OCI-LY7 (cell line): ENCODE data around the gene HDX. TPM values are rescaled to one million over a fixed set of nuclear protein-coding genes. Genes with fewer than 3 reads are reported as not detected.
"Not testable (repeated sequence)": the region's sequence is repeated elsewhere in the genome, so short reads cannot be mapped to it uniquely, and the experiment has no call there.

Experiments used
- BruUV-seq: library from RNA; stranded (reverse); fragments of 400-500 nt; replicated peaks from 2 replicates; lab custom pipeline; 2021; lab: Mats Ljungman, UMichigan
- CTCF ChIA-PET: fragments of 300-600 bp; sonication (Branson Sonifier 250); formaldehyde crosslinking; loops from one replicate; lab custom pipeline; 2022; ENCODE audit warnings: antibody characterized with exemption; ENCODE audit not compliant: unreplicated experiment; lab: Charles Lee
- POLR2A ChIA-PET: fragments of 300-600 bp; sonication (Branson Sonifier 250); formaldehyde crosslinking; loops from one replicate; lab custom pipeline; 2022; ENCODE audit warnings: antibody characterized with exemption; lab: Charles Lee
- DNase-seq: peaks from one replicate; pipeline ENCODE4 v3.0.0-alpha.2; 2015; ENCODE audit warnings: low spot score
- H2AFZ ChIP-seq: fragments of 200-600 bp; sonication (generic), shearing (Covaris generic); 2 replicates; pipeline ENCODE4 v1.6.1; 2014; ENCODE audit warnings: mild to moderate bottlenecking, antibody characterized with exemption, low read length, moderate library complexity
- H3K27ac ChIP-seq: fragments of 200-600 bp; sonication (generic); 2 replicates; pipeline ENCODE4 v1.5.1; 2014; ENCODE audit warnings: mixed run types, low read depth, mild to moderate bottlenecking, moderate library complexity, low read length, inconsistent platforms; ENCODE audit not compliant: poor library complexity, severe bottlenecking
- H3K36me3 ChIP-seq: fragments of 200-600 bp; sonication (generic); 2 replicates; pipeline ENCODE4 v1.6.1; 2014; ENCODE audit warnings: mild to moderate bottlenecking, antibody characterized with exemption, low read length, moderate library complexity, mixed read lengths; ENCODE audit not compliant: insufficient read depth
- H3K4me1 ChIP-seq: fragments of 200-600 bp; sonication (generic); 2 replicates; pipeline ENCODE4 v1.5.1; 2014; ENCODE audit warnings: mild to moderate bottlenecking, low read length; ENCODE audit not compliant: insufficient read depth, poor library complexity, severe bottlenecking
- H3K4me2 ChIP-seq: fragments of 200-600 bp; sonication (generic); 2 replicates; pipeline ENCODE4 v1.6.1; 2014; ENCODE audit warnings: mild to moderate bottlenecking, low read length
- H3K4me3 ChIP-seq: fragments of 200-600 bp; sonication (generic); 2 replicates; pipeline ENCODE4 v1.5.1; 2014; ENCODE audit warnings: mild to moderate bottlenecking, low read depth, low read length; ENCODE audit not compliant: poor library complexity, severe bottlenecking
- H3K79me2 ChIP-seq: fragments of 200-600 bp; sonication (generic); 2 replicates; pipeline ENCODE4 v1.6.1; 2016; ENCODE audit warnings: low read depth, mild to moderate bottlenecking, low read length, moderate library complexity, mixed read lengths; ENCODE audit not compliant: insufficient read depth
- H3K9me2 ChIP-seq: fragments of 200-600 bp; sonication (generic); 2 replicates; pipeline ENCODE4 v1.6.1; 2016; ENCODE audit warnings: mild to moderate bottlenecking, low read length, mixed read lengths; ENCODE audit not compliant: insufficient read depth
- H3K9me3 ChIP-seq: fragments of 200-600 bp; sonication (generic); 2 replicates; pipeline ENCODE4 v1.6.1; 2014; ENCODE audit warnings: mild to moderate bottlenecking, mixed run types, low read length, mixed read lengths
- H4K20me1 ChIP-seq: fragments of 200-600 bp; sonication (generic); 2 replicates; pipeline ENCODE4 v1.6.1; 2014; ENCODE audit warnings: mild to moderate bottlenecking, antibody characterized with exemption, low read length, moderate library complexity, mixed read lengths; ENCODE audit not compliant: insufficient read depth
- EZH2phosphoT487 ChIP-seq: fragments of 200-600 bp; sonication (generic); IDR thresholded peaks from 2 replicates; pipeline ENCODE4 v1.6.1; 2018; ENCODE audit warnings: low read depth, borderline replicate concordance, mild to moderate bottlenecking, mixed run types, antibody characterized with exemption, low read length, moderate library complexity, mixed read lengths
- intact Hi-C: fragments of 100-400 bp; cut with micrococcal nuclease; formaldehyde crosslinking; loops from one replicate; pipeline ENCODE4 v1.10.0; 2022; ENCODE audit not compliant: unreplicated experiment
- total RNA-seq, 2 experiments: library from RNA; depleted of rRNA in 1 of 2; stranded (reverse); fragments of >200 nt in 1 of 2; shearing (Covaris generic) in 1 of 2; gene quantifications; 2 replicates each; pipeline ENCODE4 v1.2.3, GENCODE V29; 2014 to 2022
- TF ChIP-seq, protein P1 (sequence below): fragments of 200-600 bp; sonication (generic); conservative IDR thresholded peaks from 2 replicates; pipeline ENCODE4 v1.5.1; 2014; ENCODE audit warnings: mild to moderate bottlenecking, antibody characterized with exemption, low read length, moderate library complexity, mixed read lengths

The HDX gene
- total RNA-seq, 2 experiments from 2014 or later: not detected

GRCh38 chrX:84320614-84321013, 181.6 kb downstream of the HDX start:
- intact Hi-C loops: no loop called here
- POLR2A ChIA-PET: no interaction called here

DNA sequence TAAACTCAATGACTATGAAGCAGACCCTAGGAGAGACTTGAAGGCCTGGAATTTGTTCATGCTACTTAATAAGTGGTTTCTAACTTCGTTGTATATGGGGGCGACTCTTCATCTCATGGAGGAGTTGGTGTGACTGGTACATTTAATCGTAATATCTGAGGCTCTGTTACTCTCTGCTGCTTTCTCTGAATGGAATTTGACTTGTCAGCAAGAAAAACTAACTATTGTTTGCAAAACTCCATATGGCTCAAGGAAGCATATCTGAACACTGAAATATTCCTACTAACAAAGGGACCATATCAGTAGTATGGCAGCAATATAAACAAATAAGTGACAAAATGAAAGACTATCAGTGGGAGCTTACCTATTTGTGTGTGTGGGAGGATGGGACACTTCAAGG, 182.2 kb downstream of the HDX start:
- ChIA-PET CTCF (no interaction called here), POLR2A (no interaction called here)
- no peaks in the 10 kb centered on the region for H3K79me2 ChIP-seq
- H2AFZ ChIP-seq: no peak overlapping the region
- H3K27ac ChIP-seq: no peak overlapping the region
- no peak overlapping the region for H3K4me3 ChIP-seq
- intact Hi-C loops: no loop called here
- no peaks in the 10 kb centered on the region for H3K4me1 ChIP-seq
- DNase-seq: no peak
- H3K9me2 ChIP-seq: no peaks in the 10 kb centered on the region
- no peak overlapping the region for H3K4me2 ChIP-seq
- no TSS peak for BruUV-seq
- H3K9me3 ChIP-seq: no peaks in the 10 kb centered on the region
- H3K36me3 ChIP-seq: no peaks in the 10 kb centered on the region
- no peaks in the 10 kb centered on the region for H4K20me1 ChIP-seq
- TF ChIP-seq, protein P1, sequence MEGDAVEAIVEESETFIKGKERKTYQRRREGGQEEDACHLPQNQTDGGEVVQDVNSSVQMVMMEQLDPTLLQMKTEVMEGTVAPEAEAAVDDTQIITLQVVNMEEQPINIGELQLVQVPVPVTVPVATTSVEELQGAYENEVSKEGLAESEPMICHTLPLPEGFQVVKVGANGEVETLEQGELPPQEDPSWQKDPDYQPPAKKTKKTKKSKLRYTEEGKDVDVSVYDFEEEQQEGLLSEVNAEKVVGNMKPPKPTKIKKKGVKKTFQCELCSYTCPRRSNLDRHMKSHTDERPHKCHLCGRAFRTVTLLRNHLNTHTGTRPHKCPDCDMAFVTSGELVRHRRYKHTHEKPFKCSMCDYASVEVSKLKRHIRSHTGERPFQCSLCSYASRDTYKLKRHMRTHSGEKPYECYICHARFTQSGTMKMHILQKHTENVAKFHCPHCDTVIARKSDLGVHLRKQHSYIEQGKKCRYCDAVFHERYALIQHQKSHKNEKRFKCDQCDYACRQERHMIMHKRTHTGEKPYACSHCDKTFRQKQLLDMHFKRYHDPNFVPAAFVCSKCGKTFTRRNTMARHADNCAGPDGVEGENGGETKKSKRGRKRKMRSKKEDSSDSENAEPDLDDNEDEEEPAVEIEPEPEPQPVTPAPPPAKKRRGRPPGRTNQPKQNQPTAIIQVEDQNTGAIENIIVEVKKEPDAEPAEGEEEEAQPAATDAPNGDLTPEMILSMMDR: no peak
- no peak for TF ChIP-seq EZH2phosphoT487

More at GRCh38 chrX:84320614-84321013, 181.6 kb downstream of the HDX start:
- Histone ChIP-seq H3K4me3 (no peak overlapping the region), H2AFZ (no peak overlapping the region), H4K20me1 (no peaks in the 10 kb centered on the region), H3K79me2 (no peaks in the 10 kb centered on the region), H3K4me2 (no peak overlapping the region), H3K4me1 (no peaks in the 10 kb centered on the region), H3K9me3 (no peaks in the 10 kb centered on the region), H3K27ac (no peak overlapping the region), H3K9me2 (no peaks in the 10 kb centered on the region), H3K36me3 (no peaks in the 10 kb centered on the region)
- CTCF ChIA-PET: no interaction called here
- TF ChIP-seq, protein P1: no peak
- no peak for TF ChIP-seq EZH2phosphoT487
- BruUV-seq: no TSS peak
- no peak for DNase-seq

DNA sequence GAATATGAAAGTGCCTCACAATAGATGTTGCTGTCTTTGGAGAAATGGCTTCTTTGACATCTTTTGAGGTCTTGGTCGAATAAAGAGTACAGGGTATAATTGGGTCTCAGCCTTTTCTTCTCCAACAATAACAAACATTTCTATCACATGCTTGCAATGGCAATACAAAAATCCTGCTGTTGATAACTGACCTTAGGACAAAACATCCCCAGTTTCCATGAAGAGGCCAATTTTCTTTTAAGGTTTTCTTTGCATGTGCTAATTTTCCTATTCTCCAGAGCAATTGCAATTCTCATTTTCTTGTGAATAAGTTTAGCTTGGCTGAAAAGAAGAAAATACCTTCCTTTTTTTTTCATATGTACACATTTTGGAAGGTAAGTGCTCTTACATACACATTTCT, 183.6 kb downstream of the HDX start:
- ChIA-PET POLR2A (no interaction called here), CTCF (no interaction called here)
- Histone ChIP-seq H3K4me2 (no peak overlapping the region), H3K27ac (no peak overlapping the region), H3K4me1 (no peaks in the 10 kb centered on the region), H4K20me1 (no peaks in the 10 kb centered on the region), H3K79me2 (no peaks in the 10 kb centered on the region), H3K36me3 (no peaks in the 10 kb centered on the region), H3K4me3 (no peak overlapping the region), H2AFZ (no peak overlapping the region), H3K9me3 (no peaks in the 10 kb centered on the region), H3K9me2 (no peaks in the 10 kb centered on the region)
- intact Hi-C loops: no loop called here
- BruUV-seq: no TSS peak
- TF ChIP-seq, protein P1: no peak
- TF ChIP-seq EZH2phosphoT487: no peak
- DNase-seq: no peak

GRCh38 chrX:84315946-84316345, 186.3 kb downstream of the HDX start:
- POLR2A ChIA-PET, DNase-seq, CTCF ChIA-PET, H3K4me1 ChIP-seq, intact Hi-C loops, H3K36me3 ChIP-seq, H3K4me2 ChIP-seq, BruUV-seq, H3K79me2 ChIP-seq, H2AFZ ChIP-seq, H4K20me1 ChIP-seq, H3K27ac ChIP-seq, H3K4me3 ChIP-seq, H3K9me2 ChIP-seq, H3K9me3 ChIP-seq: not testable (repeated sequence)
